Liver (tissue), 9 donors: Measurements from ENCODE around the gene ERBB3. TPM values are rescaled to one million over a fixed set of nuclear protein-coding genes. Genes with fewer than 3 reads are reported as not detected.
A peak's percentile ranks its signal among the peaks of the same experiment; 100 is the strongest.

Experiments used
- DNase-seq: peaks from one replicate; pipeline ENCODE4 v3.0.0-alpha.2; 2017; ENCODE audit warnings: low spot score
- H3K27ac ChIP-seq, 2 donors: one replicate each; pipeline ENCODE4 v1.7.0; 2013; ENCODE audit warnings: inconsistent platforms in 2 of 2, low read length in 2 of 2, control low read depth in 1 of 2, low read depth in 1 of 2, mild to moderate bottlenecking in 1 of 2
- H3K27me3 ChIP-seq, 4 donors: one replicate each; pipeline versions ENCODE4 v1.6.1 to v1.7.0; 2013; ENCODE audit warnings: low read length in 3 of 4, inconsistent platforms in 1 of 4, mild to moderate bottlenecking in 1 of 4, moderate library complexity in 1 of 4; ENCODE audit not compliant: control insufficient read depth in 4 of 4, insufficient read depth in 4 of 4
- H3K36me3 ChIP-seq, 4 donors: one replicate each; pipeline versions ENCODE4 v1.6.1 to v1.7.0; 2013; ENCODE audit warnings: low read length in 3 of 4, mild to moderate bottlenecking in 3 of 4, low read depth in 1 of 4, moderate library complexity in 1 of 4; ENCODE audit not compliant: control insufficient read depth in 4 of 4, insufficient read depth in 3 of 4
- H3K4me1 ChIP-seq, 4 donors: one replicate each; pipeline versions ENCODE4 v1.6.1 to v1.7.0; 2013; ENCODE audit warnings: low read length in 3 of 4, mild to moderate bottlenecking in 3 of 4, moderate library complexity in 1 of 4; ENCODE audit not compliant: control insufficient read depth in 4 of 4, insufficient read depth in 4 of 4
- H3K4me3 ChIP-seq, 3 donors: one replicate each; pipeline versions ENCODE4 v1.6.1 to v1.7.0; 2013; ENCODE audit warnings: low read length in 3 of 3, control low read depth in 1 of 3, low read depth in 1 of 3, mild to moderate bottlenecking in 1 of 3
- H3K9ac ChIP-seq, 2 donors: one replicate each; pipeline ENCODE4 v1.7.0; 2013; ENCODE audit warnings: low read length in 2 of 2, mild to moderate bottlenecking in 2 of 2, moderate library complexity in 2 of 2, control low read depth in 1 of 2, low read depth in 1 of 2
- H3K9me3 ChIP-seq, 4 donors: one replicate each; pipeline versions ENCODE4 v1.6.1 to v1.7.0; 2013; ENCODE audit warnings: low read length in 3 of 4; ENCODE audit not compliant: control insufficient read depth in 4 of 4
- EGR1 ChIP-seq, 2 donors: IDR thresholded peaks; 2 replicates each; pipeline ENCODE4 v1.6.1; 2016 to 2018; ENCODE audit warnings: antibody characterized with exemption in 2 of 2, low read depth in 2 of 2
- FOXA1 ChIP-seq: IDR thresholded peaks from 2 replicates; pipeline ENCODE4 v1.6.1; 2016; ENCODE audit warnings: antibody characterized with exemption
- FOXA2 ChIP-seq: IDR thresholded peaks from 2 replicates; pipeline ENCODE4 v1.6.1; 2016; ENCODE audit warnings: antibody characterized with exemption
- GABPA ChIP-seq, 2 donors: IDR thresholded peaks in 1 of 2; conservative IDR thresholded peaks in 1 of 2; 2 replicates each; pipeline ENCODE4 v1.6.1; 2016; ENCODE audit warnings: antibody characterized with exemption in 2 of 2, mild to moderate bottlenecking in 1 of 2, moderate library complexity in 1 of 2
- HNF4G ChIP-seq: IDR thresholded peaks from 2 replicates; pipeline ENCODE4 v1.6.1; 2016; ENCODE audit warnings: antibody characterized with exemption
- NR2F2 ChIP-seq: IDR thresholded peaks from 2 replicates; pipeline ENCODE4 v1.6.1; 2016; ENCODE audit warnings: antibody characterized with exemption
- RAD21 ChIP-seq, 2 donors: IDR thresholded peaks; 2 replicates each; pipeline ENCODE4 v1.6.1; 2016; ENCODE audit warnings: antibody characterized with exemption in 2 of 2, mild to moderate bottlenecking in 2 of 2
- SP1 ChIP-seq: IDR thresholded peaks from 2 replicates; pipeline ENCODE4 v1.6.1; 2018; ENCODE audit warnings: antibody characterized with exemption, mild to moderate bottlenecking
- WGBS: extraction: QIAGEN DNeasy Blood & Tissue Kit; methylation state at CpG from one replicate; pipeline ENCODE4 v1.1.7; 2013; 5-methylcytosine and 5-hydroxymethylcytosine counted together
- polyA plus RNA-seq, 2 donors: library from polyadenylated mRNA; stranded (reverse) in 1 of 2; unstranded in 1 of 2; fragments of 200-250 nt in 1 of 2; fragments of >200 nt in 1 of 2; fragmentation: Nextera tagmentation in 1 of 2; extraction: Ambion mirVana in 1 of 2; gene quantifications; one replicate each; pipeline versions ENCODE4 v1.2.1 to v1.2.3, GENCODE V29; 2013 to 2015
- total RNA-seq, 2 donors: library from RNA; depleted of rRNA; stranded (reverse); fragments of >200 nt; gene quantifications; one replicate each; pipeline ENCODE4 v1.2.3, GENCODE V29; 2014
- TF ChIP-seq, protein P1 (sequence below): IDR thresholded peaks from 2 replicates; pipeline ENCODE4 v1.6.1; 2016; ENCODE audit warnings: antibody characterized with exemption
- TF ChIP-seq, protein P2 (sequence below): fragments of 150-350 bp; IDR thresholded peaks from 2 replicates; pipeline ENCODE4 v1.5.1; 2017; ENCODE audit warnings: improper control_type of control experiment, low read depth, low read length; ENCODE audit not compliant: missing input control
- TF ChIP-seq, protein P3 (sequence below): IDR thresholded peaks from 2 replicates; pipeline ENCODE4 v1.6.1; 2016; ENCODE audit warnings: antibody characterized with exemption, mild to moderate bottlenecking
- TF ChIP-seq, protein P4 (sequence below): IDR thresholded peaks from 2 replicates; pipeline ENCODE4 v1.6.1; 2016; ENCODE audit warnings: antibody characterized with exemption
- TF ChIP-seq, protein P5 (sequence below): IDR thresholded peaks from 2 replicates; pipeline ENCODE4 v1.6.1; 2016; ENCODE audit warnings: antibody characterized with exemption
- donor health status: healthy.
- donor health status: healthy.
- donor health status: healthy.
- donor health status: healthy.
- donor health status: healthy.

ERBB3 gene
- total and polyA plus RNA-seq, 4 donors, result 32.4 to 141 (median 51.6) TPM

DNA sequence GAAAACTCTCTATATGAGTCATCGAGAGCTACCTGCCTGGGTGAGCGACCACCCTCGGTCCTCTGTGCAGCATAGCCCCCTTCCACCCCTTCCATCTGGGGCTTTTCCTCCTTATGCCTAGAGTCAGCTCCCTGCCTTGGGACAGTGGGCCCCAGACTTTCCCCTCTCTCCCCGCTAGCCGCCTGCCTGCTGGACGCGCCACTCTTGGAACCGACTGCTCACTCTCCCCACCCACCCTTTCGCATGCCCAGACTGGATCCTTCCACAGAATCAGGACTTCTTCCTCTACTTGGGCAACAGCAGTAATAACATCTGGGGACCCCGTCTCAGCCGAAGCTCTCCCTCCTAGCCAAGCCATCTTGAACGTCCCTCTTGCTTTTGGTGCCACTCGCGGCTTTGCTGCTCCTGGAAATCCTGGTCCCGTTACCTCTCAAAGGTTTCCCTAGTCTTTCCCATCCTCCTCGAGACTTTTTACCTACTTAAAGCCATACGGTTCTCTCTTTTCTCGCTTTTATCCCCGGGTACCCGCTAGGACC lies 48.8 kb downstream of the ERBB3 start:
- Histone ChIP-seq H3K9ac (peak overlapping the region; percentile 69 to 88), H3K4me1 (peaks cover 0 to 38% (median 26%) of the 10 kb centered on the region in 4 donors), H3K4me3 (peak overlapping the region; percentile 76 to 86 (median 78)), H3K27ac (peak overlapping the region; percentile 82 to 91), H3K27me3 (no peaks in the 10 kb centered on the region), H3K36me3 (peaks cover 6 to 27% (median 21%) of the 10 kb centered on the region in 4 donors), H3K9me3 (no peaks in the 10 kb centered on the region)
- no peak for DNase-seq
- TF ChIP-seq, protein P1, sequence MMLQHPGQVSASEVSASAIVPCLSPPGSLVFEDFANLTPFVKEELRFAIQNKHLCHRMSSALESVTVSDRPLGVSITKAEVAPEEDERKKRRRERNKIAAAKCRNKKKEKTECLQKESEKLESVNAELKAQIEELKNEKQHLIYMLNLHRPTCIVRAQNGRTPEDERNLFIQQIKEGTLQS, result no peak
- TF ChIP-seq, protein P2, sequence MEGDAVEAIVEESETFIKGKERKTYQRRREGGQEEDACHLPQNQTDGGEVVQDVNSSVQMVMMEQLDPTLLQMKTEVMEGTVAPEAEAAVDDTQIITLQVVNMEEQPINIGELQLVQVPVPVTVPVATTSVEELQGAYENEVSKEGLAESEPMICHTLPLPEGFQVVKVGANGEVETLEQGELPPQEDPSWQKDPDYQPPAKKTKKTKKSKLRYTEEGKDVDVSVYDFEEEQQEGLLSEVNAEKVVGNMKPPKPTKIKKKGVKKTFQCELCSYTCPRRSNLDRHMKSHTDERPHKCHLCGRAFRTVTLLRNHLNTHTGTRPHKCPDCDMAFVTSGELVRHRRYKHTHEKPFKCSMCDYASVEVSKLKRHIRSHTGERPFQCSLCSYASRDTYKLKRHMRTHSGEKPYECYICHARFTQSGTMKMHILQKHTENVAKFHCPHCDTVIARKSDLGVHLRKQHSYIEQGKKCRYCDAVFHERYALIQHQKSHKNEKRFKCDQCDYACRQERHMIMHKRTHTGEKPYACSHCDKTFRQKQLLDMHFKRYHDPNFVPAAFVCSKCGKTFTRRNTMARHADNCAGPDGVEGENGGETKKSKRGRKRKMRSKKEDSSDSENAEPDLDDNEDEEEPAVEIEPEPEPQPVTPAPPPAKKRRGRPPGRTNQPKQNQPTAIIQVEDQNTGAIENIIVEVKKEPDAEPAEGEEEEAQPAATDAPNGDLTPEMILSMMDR, result no peak
- WGBS, result under 1% methylated on average over 20 of the region's 20 CpGs

DNA sequence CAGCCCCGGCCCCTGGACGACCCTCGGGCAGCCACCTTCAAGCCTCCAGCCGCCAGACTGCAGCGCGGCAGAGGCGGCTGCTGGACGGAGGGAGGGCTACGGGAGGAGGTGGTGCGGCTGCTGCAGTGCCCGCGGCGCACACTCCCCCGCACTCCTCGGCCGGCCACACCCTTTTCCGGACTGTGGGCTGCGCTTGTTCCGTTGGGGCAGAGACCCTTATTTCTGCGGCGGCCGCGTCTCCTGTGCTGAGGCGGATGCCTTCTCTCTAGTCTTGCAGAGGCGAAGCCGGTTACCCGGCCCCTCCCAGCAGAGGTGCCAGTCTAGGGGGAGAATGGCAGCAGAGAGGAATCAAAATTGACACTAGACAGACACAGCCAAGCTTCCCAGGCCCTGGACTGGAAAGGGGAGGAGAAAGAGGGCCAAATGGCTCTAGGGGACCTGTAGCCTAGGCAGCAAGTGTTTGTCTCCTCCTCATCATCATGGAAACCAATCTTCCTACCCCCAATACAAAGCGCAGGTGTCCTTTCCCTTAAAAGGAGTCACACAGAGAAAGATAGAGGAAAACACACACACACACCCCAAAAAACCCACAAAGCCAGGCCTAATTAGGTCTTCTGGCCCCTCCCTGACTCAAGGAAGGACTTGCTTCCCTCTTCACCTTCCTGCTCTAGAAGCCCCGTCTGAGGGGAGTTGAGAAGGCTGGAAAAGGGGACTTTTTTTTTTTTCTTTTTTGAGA lies 49.4 kb downstream of the ERBB3 start:
- H3K27ac ChIP-seq, result peak overlapping the region; percentile 82 to 91
- no peaks in the 10 kb centered on the region for H3K9me3 ChIP-seq
- H3K4me3 ChIP-seq, result peak overlapping the region; percentile 76 to 86 (median 78)
- 6% methylated on average over 29 of the region's 29 CpGs for WGBS
- H3K27me3 ChIP-seq, result no peaks in the 10 kb centered on the region
- peak overlapping the region; percentile 69 to 88 for H3K9ac ChIP-seq
- H3K36me3 ChIP-seq, result peaks cover 9 to 33% (median 26%) of the 10 kb centered on the region in 4 donors
- peak in 1 of 2 donors; percentile 2 for TF ChIP-seq RAD21 (IDR thresholded peaks at IDR 0.05)
- TF ChIP-seq FOXA2, result no peak
- TF ChIP-seq EGR1 (IDR thresholded peaks at IDR 0.05; ENCODE audit: low read depth in 2 of 2), result peak; percentile 70 to 83
- peaks cover 0 to 35% (median 25%) of the 10 kb centered on the region in 4 donors for H3K4me1 ChIP-seq
- DNase-seq, result peak; percentile 65

DNA sequence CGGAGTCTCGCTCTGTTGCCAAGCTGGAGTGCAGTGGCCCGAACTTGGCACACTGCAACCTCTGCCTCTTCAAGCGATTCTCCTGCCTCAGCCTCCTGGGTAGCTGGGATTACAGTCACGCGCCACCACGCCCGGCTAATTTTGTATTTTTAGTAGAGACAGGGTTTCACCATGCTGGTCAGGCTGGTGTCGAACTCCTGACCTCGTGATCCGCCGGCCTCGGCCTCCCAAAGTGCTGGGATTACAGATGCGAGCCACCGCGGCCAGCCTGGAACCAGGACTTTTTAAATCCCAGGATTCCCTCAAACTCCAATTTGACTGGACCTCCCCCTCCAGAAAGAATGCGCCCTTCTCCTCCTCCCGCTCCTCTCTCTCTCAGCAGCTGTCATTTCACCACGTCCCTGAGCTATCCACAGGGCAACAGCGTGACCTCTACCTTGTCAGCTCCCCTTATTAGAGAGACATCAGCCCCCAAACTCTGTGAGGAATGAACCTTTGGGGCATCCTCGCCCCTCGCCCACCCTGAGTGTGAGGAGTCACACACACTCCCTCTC lies 50.1 kb downstream of the ERBB3 start:
- Histone ChIP-seq H3K36me3 (peaks cover 9 to 36% (median 26%) of the 10 kb centered on the region in 4 donors), H3K9ac (no peak overlapping the region), H3K27ac (no peak overlapping the region), H3K9me3 (no peaks in the 10 kb centered on the region), H3K4me3 (no peak overlapping the region), H3K4me1 (peaks cover 0 to 35% (median 25%) of the 10 kb centered on the region in 4 donors), H3K27me3 (no peaks in the 10 kb centered on the region)
- TF ChIP-seq, protein P3, sequence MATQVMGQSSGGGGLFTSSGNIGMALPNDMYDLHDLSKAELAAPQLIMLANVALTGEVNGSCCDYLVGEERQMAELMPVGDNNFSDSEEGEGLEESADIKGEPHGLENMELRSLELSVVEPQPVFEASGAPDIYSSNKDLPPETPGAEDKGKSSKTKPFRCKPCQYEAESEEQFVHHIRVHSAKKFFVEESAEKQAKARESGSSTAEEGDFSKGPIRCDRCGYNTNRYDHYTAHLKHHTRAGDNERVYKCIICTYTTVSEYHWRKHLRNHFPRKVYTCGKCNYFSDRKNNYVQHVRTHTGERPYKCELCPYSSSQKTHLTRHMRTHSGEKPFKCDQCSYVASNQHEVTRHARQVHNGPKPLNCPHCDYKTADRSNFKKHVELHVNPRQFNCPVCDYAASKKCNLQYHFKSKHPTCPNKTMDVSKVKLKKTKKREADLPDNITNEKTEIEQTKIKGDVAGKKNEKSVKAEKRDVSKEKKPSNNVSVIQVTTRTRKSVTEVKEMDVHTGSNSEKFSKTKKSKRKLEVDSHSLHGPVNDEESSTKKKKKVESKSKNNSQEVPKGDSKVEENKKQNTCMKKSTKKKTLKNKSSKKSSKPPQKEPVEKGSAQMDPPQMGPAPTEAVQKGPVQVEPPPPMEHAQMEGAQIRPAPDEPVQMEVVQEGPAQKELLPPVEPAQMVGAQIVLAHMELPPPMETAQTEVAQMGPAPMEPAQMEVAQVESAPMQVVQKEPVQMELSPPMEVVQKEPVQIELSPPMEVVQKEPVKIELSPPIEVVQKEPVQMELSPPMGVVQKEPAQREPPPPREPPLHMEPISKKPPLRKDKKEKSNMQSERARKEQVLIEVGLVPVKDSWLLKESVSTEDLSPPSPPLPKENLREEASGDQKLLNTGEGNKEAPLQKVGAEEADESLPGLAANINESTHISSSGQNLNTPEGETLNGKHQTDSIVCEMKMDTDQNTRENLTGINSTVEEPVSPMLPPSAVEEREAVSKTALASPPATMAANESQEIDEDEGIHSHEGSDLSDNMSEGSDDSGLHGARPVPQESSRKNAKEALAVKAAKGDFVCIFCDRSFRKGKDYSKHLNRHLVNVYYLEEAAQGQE, result no peak
- TF ChIP-seq GABPA (IDR thresholded peaks at IDR 0.05 in 1 of 2, conservative IDR thresholded peaks at IDR 0.05 in 1 of 2), result no peak
- TF ChIP-seq NR2F2, result no peak
- TF ChIP-seq SP1, result no peak
- TF ChIP-seq, protein P4, sequence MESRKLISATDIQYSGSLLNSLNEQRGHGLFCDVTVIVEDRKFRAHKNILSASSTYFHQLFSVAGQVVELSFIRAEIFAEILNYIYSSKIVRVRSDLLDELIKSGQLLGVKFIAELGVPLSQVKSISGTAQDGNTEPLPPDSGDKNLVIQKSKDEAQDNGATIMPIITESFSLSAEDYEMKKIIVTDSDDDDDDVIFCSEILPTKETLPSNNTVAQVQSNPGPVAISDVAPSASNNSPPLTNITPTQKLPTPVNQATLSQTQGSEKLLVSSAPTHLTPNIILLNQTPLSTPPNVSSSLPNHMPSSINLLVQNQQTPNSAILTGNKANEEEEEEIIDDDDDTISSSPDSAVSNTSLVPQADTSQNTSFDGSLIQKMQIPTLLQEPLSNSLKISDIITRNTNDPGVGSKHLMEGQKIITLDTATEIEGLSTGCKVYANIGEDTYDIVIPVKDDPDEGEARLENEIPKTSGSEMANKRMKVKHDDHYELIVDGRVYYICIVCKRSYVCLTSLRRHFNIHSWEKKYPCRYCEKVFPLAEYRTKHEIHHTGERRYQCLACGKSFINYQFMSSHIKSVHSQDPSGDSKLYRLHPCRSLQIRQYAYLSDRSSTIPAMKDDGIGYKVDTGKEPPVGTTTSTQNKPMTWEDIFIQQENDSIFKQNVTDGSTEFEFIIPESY, result no peak
- TF ChIP-seq, protein P2, result no peak
- no peak for TF ChIP-seq FOXA1
- TF ChIP-seq, protein P5, sequence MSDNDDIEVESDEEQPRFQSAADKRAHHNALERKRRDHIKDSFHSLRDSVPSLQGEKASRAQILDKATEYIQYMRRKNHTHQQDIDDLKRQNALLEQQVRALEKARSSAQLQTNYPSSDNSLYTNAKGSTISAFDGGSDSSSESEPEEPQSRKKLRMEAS, result no peak
- TF ChIP-seq EGR1 (IDR thresholded peaks at IDR 0.05; ENCODE audit: low read depth in 2 of 2), result no peak
- TF ChIP-seq HNF4G, result no peak
- TF ChIP-seq RAD21 (IDR thresholded peaks at IDR 0.05), result no peak
- no peak for DNase-seq
- WGBS, result 80% methylated on average over 22 of the region's 22 CpGs
